HCT116 (cell line): ENCODE results near the gene DPYSL5. TPM values are rescaled to one million over a fixed set of nuclear protein-coding genes. Genes with fewer than 3 reads are reported as not detected.

ENCODE experiments used
- ATAC-seq: fragments of 200-7000 bp; cut with Tn5 transposase; 2 replicates; pipeline ENCODE4 v1.9.1; 2020; ENCODE audit warnings: mild to moderate bottlenecking, moderate library complexity
- BruUV-seq: library from RNA; stranded (reverse); fragments of 400-500 nt; replicated peaks from 2 replicates; lab custom pipeline; 2021; lab: Mats Ljungman, UMichigan
- CTCF ChIA-PET: fragments of 300-600 bp; sonication (Branson Sonifier 250); formaldehyde crosslinking; loops from one replicate; lab custom pipeline; 2021; ENCODE audit warnings: antibody characterized with exemption; lab: Charles Lee
- POLR2A ChIA-PET: fragments of 300-600, 350-600 bp; sonication (Branson Sonifier 250); formaldehyde crosslinking; loops from one replicate; lab custom pipeline; 2021; ENCODE audit warnings: antibody characterized with exemption; lab: Charles Lee
- RAD21 ChIA-PET, 2 experiments: fragments of 300-600 bp; sonication (Branson Sonifier 250); formaldehyde crosslinking; loops; one replicate each; lab custom pipeline; 2023; ENCODE audit warnings: low total read pairs in 2 of 2; ENCODE audit not compliant: uncharacterized antibody in 2 of 2, unreplicated experiment in 2 of 2, low non-redundant PET in 1 of 2; lab: Charles Lee
- DNase-seq: peaks from one replicate; pipeline ENCODE4 v3.0.0-alpha.2; 2010; ENCODE audit warnings: low read depth, low spot score
- H2AFZ ChIP-seq: fragments of 200-600 bp; shearing (Covaris generic), sonication (generic); 2 replicates; pipeline ENCODE4 v1.6.1; 2017; ENCODE audit warnings: low read depth, mixed run types, mixed read lengths, antibody characterized with exemption, low read length; ENCODE audit not compliant: poor library complexity, severe bottlenecking
- H3K27ac ChIP-seq: 2 replicates; pipeline ENCODE4 v1.5.1; 2012; ENCODE audit warnings: low read depth, low read length
- H3K27me3 ChIP-seq: fragments of 200-600 bp; sonication (generic); 2 replicates; pipeline ENCODE4 v1.6.1; 2016; ENCODE audit warnings: mixed run types, low read length, mixed read lengths; ENCODE audit not compliant: insufficient read depth
- H3K36me3 ChIP-seq, 2 experiments: fragments of 200-500 bp in 1 of 2; fragments of 200-600 bp in 1 of 2; sonication (Bioruptor generic) in 1 of 2; sonication (generic) in 1 of 2; 2 replicates each; pipeline versions ENCODE4 v1.5.1 to v1.6.1; 2014 to 2016; ENCODE audit warnings: low read length in 2 of 2, inconsistent platforms in 1 of 2, mixed read lengths in 1 of 2, mixed run types in 1 of 2; ENCODE audit not compliant: insufficient read depth in 2 of 2, control insufficient read depth in 1 of 2
- H3K4me1 ChIP-seq, 2 experiments: fragments of 200-600 bp in 1 of 2; sonication (generic) in 1 of 2; 2 replicates each; pipeline versions ENCODE4 v1.5.1 to v1.6.1; 2012 to 2017; ENCODE audit warnings: low read length in 2 of 2, inconsistent platforms in 1 of 2, mild to moderate bottlenecking in 1 of 2, mixed read lengths in 1 of 2, mixed run types in 1 of 2, moderate library complexity in 1 of 2; ENCODE audit not compliant: insufficient read depth in 2 of 2, control insufficient read depth in 1 of 2
- H3K4me2 ChIP-seq: fragments of 200-600 bp; sonication (generic); 2 replicates; pipeline ENCODE4 v1.6.1; 2017; ENCODE audit warnings: mixed run types, low read length, mixed read lengths
- H3K4me3 ChIP-seq, 2 experiments: fragments of 200-600 bp in 1 of 2; sonication (generic) in 1 of 2; replicated peaks in 1 of 2; 2 replicates each; pipeline ENCODE4 v1.5.1; 2011 to 2016; ENCODE audit warnings: low read length in 2 of 2, control low read depth in 1 of 2, low read depth in 1 of 2, mild to moderate bottlenecking in 1 of 2, mixed read lengths in 1 of 2, mixed run types in 1 of 2
- H3K79me2 ChIP-seq: fragments of 200-600 bp; sonication (generic); 2 replicates; pipeline ENCODE4 v1.6.1; 2017; ENCODE audit warnings: mild to moderate bottlenecking, mixed run types, low read length, moderate library complexity, mixed read lengths; ENCODE audit not compliant: insufficient read depth
- H3K9ac ChIP-seq: fragments of 200-600 bp; sonication (generic); 2 replicates; pipeline ENCODE4 v1.6.1; 2016; ENCODE audit warnings: low read length, mixed read lengths
- H3K9me2 ChIP-seq: fragments of 200-600 bp; sonication (generic), shearing (Covaris generic); 2 replicates; pipeline ENCODE4 v1.6.1; 2017; ENCODE audit warnings: mixed run types, mild to moderate bottlenecking, moderate library complexity; ENCODE audit not compliant: insufficient read depth
- H3K9me3 ChIP-seq, 2 experiments: fragments of 200-500 bp in 1 of 2; fragments of 200-600 bp in 1 of 2; sonication (Bioruptor generic) in 1 of 2; sonication (generic) in 1 of 2; 2 replicates each; pipeline ENCODE4 v1.6.1; 2014 to 2017; ENCODE audit warnings: low read length in 2 of 2, mixed read lengths in 2 of 2, inconsistent platforms in 1 of 2, low read depth in 1 of 2, mild to moderate bottlenecking in 1 of 2, mixed run types in 1 of 2, moderate library complexity in 1 of 2; ENCODE audit not compliant: control insufficient read depth in 1 of 2, insufficient read depth in 1 of 2
- H4K20me1 ChIP-seq: fragments of 200-600 bp; sonication (generic), shearing (Covaris generic); 2 replicates; pipeline ENCODE4 v1.6.1; 2017; ENCODE audit warnings: mixed run types, mild to moderate bottlenecking, moderate library complexity; ENCODE audit not compliant: insufficient read depth
- CEBPB ChIP-seq: IDR thresholded peaks from 2 replicates; pipeline ENCODE4 v1.6.1; 2012; ENCODE audit warnings: low read depth
- ELF1 ChIP-seq: IDR thresholded peaks from 2 replicates; pipeline ENCODE4 v1.6.1; 2012; ENCODE audit warnings: low read depth, borderline replicate concordance
- EZH2 ChIP-seq: fragments of 200-600 bp; sonication (generic); IDR thresholded peaks from 2 replicates; pipeline ENCODE4 v1.6.1; 2017; ENCODE audit warnings: antibody characterized with exemption, mixed run types
- EZH2phosphoT487 ChIP-seq: fragments of 200-600 bp; IDR thresholded peaks from 2 replicates; pipeline ENCODE4 v1.6.1; 2018; ENCODE audit warnings: antibody characterized with exemption, borderline replicate concordance
- FOSL1 ChIP-seq: IDR thresholded peaks from 2 replicates; pipeline ENCODE4 v1.6.1; 2012; ENCODE audit warnings: low read depth
- POLR2A ChIP-seq: IDR thresholded peaks from 2 replicates; pipeline ENCODE4 v1.7.0; 2011; ENCODE audit warnings: borderline replicate concordance; ENCODE audit not compliant: insufficient read depth, insufficient read length; ENCODE audit errors: extremely low read depth
- TCF7L2 ChIP-seq: IDR thresholded peaks from 2 replicates; pipeline ENCODE4 v1.7.0; 2011; ENCODE audit warnings: borderline replicate concordance, inconsistent platforms; ENCODE audit not compliant: insufficient read depth, insufficient read length; ENCODE audit errors: extremely low read depth
- ZFX ChIP-seq: fragments of 450-650 bp; IDR thresholded peaks from 2 replicates; pipeline ENCODE4 v1.6.1; 2017
- ZNF274 ChIP-seq: fragments of 200-500 bp; sonication (Bioruptor generic); IDR thresholded peaks from 2 replicates; pipeline ENCODE4 v1.6.1; 2014; ENCODE audit warnings: mild to moderate bottlenecking, low read depth, low read length, inconsistent platforms
- intact Hi-C: fragments of 100-400 bp; cut with micrococcal nuclease; formaldehyde crosslinking; loops from 2 replicates; pipeline ENCODE4 v1.10.0; 2022
- total RNA-seq: library from RNA; stranded (reverse); gene quantifications from one replicate; pipeline ENCODE4 v1.2.1, GENCODE V29; 2021; ENCODE audit not compliant: unreplicated experiment
- TF ChIP-seq, protein P1 (sequence below): IDR thresholded peaks from 2 replicates; pipeline ENCODE4 v1.6.1; 2012
- TF ChIP-seq, protein P2 (sequence below): IDR thresholded peaks from 2 replicates; pipeline ENCODE4 v1.6.1; 2012
- TF ChIP-seq, protein P3 (sequence below): IDR thresholded peaks from 2 replicates; pipeline ENCODE4 v1.6.1; 2012; ENCODE audit warnings: low read depth

The DPYSL5 gene
- total RNA-seq, 1 experiment from 2014 or later: 8.4 TPM

DNA sequence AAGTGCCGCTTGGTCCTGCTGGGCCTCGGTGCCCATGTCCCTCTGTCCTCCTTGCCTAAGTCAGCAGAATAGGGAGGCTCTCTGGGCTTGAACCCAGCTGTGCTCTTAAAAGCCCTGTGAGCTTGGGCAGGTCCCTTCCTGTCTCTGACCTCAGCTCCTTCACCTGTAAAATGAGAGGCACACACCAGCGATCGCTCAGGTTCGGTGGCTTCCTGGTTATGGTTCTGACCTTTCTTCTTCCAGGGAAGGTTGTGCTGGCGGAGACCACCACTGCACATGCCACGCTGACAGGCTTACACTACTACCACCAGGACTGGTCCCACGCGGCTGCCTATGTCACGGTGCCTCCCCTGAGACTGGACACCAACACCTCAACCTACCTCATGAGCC lies 86.4 kb downstream of the DPYSL5 start:
- Histone ChIP-seq H3K79me2 (no peaks in the 10 kb centered on the region), H4K20me1 (no peaks in the 10 kb centered on the region), H3K4me1 (no peaks in the 10 kb centered on the region), H3K36me3 (no peaks in the 10 kb centered on the region), H3K9me3 (no peaks in the 10 kb centered on the region), H3K27ac (no peak overlapping the region), H3K9me2 (no peaks in the 10 kb centered on the region), H3K4me2 (no peak overlapping the region), H3K4me3 (no peak overlapping the region), H3K27me3 (no peaks in the 10 kb centered on the region), H2AFZ (no peak overlapping the region), H3K9ac (no peak overlapping the region)
- ChIA-PET POLR2A (no interaction called here), RAD21 (no interaction called here), CTCF (no interaction called here)
- no peak for ATAC-seq
- intact Hi-C loops: no loop called here
- no peak for DNase-seq
- TF ChIP-seq TCF7L2 (no peak), POLR2A (no peak), FOSL1 (no peak), ZFX (no peak), EZH2phosphoT487 (no peak)
- TF ChIP-seq, protein P1, sequence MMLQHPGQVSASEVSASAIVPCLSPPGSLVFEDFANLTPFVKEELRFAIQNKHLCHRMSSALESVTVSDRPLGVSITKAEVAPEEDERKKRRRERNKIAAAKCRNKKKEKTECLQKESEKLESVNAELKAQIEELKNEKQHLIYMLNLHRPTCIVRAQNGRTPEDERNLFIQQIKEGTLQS: no peak
- BruUV-seq: no TSS peak

- Histone ChIP-seq H3K9me2 (no peaks in the 10 kb centered on the region), H3K9ac (no peak overlapping the region), H4K20me1 (no peaks in the 10 kb centered on the region), H3K36me3 (no peaks in the 10 kb centered on the region), H3K4me2 (no peak overlapping the region), H3K4me1 (no peaks in the 10 kb centered on the region), H3K9me3 (no peaks in the 10 kb centered on the region), H3K4me3 (no peak overlapping the region), H3K27me3 (no peaks in the 10 kb centered on the region), H3K79me2 (no peaks in the 10 kb centered on the region), H3K27ac (no peak overlapping the region), H2AFZ (no peak overlapping the region)
- TF ChIP-seq ZFX: no peak
- no peak for TF ChIP-seq EZH2phosphoT487
- TF ChIP-seq, protein P2, sequence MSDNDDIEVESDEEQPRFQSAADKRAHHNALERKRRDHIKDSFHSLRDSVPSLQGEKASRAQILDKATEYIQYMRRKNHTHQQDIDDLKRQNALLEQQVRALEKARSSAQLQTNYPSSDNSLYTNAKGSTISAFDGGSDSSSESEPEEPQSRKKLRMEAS: no peak
- TF ChIP-seq, protein P3, sequence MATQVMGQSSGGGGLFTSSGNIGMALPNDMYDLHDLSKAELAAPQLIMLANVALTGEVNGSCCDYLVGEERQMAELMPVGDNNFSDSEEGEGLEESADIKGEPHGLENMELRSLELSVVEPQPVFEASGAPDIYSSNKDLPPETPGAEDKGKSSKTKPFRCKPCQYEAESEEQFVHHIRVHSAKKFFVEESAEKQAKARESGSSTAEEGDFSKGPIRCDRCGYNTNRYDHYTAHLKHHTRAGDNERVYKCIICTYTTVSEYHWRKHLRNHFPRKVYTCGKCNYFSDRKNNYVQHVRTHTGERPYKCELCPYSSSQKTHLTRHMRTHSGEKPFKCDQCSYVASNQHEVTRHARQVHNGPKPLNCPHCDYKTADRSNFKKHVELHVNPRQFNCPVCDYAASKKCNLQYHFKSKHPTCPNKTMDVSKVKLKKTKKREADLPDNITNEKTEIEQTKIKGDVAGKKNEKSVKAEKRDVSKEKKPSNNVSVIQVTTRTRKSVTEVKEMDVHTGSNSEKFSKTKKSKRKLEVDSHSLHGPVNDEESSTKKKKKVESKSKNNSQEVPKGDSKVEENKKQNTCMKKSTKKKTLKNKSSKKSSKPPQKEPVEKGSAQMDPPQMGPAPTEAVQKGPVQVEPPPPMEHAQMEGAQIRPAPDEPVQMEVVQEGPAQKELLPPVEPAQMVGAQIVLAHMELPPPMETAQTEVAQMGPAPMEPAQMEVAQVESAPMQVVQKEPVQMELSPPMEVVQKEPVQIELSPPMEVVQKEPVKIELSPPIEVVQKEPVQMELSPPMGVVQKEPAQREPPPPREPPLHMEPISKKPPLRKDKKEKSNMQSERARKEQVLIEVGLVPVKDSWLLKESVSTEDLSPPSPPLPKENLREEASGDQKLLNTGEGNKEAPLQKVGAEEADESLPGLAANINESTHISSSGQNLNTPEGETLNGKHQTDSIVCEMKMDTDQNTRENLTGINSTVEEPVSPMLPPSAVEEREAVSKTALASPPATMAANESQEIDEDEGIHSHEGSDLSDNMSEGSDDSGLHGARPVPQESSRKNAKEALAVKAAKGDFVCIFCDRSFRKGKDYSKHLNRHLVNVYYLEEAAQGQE: no peak
- TF ChIP-seq EZH2: no peak
- no peak for TF ChIP-seq ZNF274
- TF ChIP-seq ELF1: no peak
- TF ChIP-seq, protein P1: no peak
- no peak for TF ChIP-seq CEBPB
- CTCF ChIA-PET: interaction anchor here (3.5 kb wide), 1 partner anchor 13 kb away, joined by 14 read pairs; no protein-coding TSS in a partner anchor
- no peak for DNase-seq
- no peak for ATAC-seq
- intact Hi-C loops: no loop called here
- RAD21 ChIA-PET: no interaction called here
- POLR2A ChIA-PET: no interaction called here
- BruUV-seq: no TSS peak
Observed at GRCh38 chr2:26934985-26935384, 87.1 kb downstream of the DPYSL5 start.
